Measurements from ENCODE around the gene ZNF592. TPM values are rescaled to one million over a fixed set of nuclear protein-coding genes. Genes with fewer than 3 reads are reported as not detected.

ZNF592 gene
- total and polyA plus RNA-seq, 9 of the 15 experiments (the other 6 are each of a cell fraction or from before 2014, with no cell fraction given), result 0.88 to 23.8 (median 7.4) TPM

DNA sequence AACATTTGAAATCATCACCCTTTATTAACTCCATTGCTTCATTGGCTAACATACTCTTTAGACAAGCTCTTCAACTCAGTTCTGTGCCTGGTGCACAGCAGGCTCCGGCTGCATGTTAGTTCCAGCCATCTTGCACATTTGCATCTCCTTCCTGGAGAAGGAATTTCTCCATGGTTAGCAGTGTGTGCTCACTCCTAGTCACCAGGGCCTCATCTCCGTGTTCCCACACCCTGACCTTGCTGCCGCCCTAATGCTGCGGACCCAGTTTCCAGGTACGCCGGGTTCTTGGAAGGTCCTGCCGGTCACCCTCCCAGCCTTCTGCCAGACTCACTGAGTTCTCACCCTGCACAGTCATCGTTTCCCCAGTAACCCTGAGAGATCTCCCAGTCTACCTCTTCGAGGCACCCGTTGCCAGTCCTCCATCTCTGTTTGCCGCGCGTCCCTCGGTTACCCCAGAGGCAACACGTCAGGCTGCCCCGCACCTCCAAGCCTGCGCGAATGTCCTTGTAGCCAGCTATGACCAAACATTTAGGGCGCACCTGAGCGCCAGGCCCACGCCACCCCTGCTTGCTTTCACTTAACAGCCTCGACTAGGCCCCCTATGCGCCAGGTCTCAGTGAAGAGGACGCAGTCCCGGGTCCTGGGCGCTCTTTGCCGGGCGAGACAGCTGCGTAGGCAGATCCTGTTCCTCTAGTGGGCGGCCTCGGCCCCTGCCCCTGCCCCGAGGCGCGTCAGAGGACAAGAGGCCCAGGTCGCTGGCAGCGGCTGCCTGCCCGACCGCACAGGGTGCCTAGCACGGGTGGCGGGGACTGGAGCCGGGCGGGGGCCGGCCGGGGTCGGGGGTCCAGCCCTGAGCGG is 747 bp upstream of the ZNF592 start (continued):
- no peak for TF ChIP-seq CBX3 (IDR thresholded peaks at IDR 0.05; ENCODE audit: borderline replicate concordance in 1 of 2, low read length in 2 of 2)
- TF ChIP-seq, protein P1, sequence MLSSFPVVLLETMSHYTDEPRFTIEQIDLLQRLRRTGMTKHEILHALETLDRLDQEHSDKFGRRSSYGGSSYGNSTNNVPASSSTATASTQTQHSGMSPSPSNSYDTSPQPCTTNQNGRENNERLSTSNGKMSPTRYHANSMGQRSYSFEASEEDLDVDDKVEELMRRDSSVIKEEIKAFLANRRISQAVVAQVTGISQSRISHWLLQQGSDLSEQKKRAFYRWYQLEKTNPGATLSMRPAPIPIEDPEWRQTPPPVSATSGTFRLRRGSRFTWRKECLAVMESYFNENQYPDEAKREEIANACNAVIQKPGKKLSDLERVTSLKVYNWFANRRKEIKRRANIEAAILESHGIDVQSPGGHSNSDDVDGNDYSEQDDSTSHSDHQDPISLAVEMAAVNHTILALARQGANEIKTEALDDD (IDR thresholded peaks at IDR 0.05), result no peak
- no peak for TF ChIP-seq TGIF2 (CRISPR knock-in tag; IDR thresholded peaks at IDR 0.05)
- TF ChIP-seq, protein P2, sequence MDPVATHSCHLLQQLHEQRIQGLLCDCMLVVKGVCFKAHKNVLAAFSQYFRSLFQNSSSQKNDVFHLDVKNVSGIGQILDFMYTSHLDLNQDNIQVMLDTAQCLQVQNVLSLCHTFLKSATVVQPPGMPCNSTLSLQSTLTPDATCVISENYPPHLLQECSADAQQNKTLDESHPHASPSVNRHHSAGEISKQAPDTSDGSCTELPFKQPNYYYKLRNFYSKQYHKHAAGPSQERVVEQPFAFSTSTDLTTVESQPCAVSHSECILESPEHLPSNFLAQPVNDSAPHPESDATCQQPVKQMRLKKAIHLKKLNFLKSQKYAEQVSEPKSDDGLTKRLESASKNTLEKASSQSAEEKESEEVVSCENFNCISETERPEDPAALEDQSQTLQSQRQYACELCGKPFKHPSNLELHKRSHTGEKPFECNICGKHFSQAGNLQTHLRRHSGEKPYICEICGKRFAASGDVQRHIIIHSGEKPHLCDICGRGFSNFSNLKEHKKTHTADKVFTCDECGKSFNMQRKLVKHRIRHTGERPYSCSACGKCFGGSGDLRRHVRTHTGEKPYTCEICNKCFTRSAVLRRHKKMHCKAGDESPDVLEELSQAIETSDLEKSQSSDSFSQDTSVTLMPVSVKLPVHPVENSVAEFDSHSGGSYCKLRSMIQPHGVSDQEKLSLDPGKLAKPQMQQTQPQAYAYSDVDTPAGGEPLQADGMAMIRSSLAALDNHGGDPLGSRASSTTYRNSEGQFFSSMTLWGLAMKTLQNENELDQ (CRISPR knock-in tag; IDR thresholded peaks at IDR 0.05; ENCODE audit: borderline replicate concordance), result no peak
- TF ChIP-seq ZNF507 (tag; conservative IDR thresholded peaks at IDR 0.05), result no peak
- TF ChIP-seq ZFP30 (CRISPR knock-in tag; IDR thresholded peaks at IDR 0.05; ENCODE audit: borderline replicate concordance), result no peak
- TF ChIP-seq EP300 (IDR thresholded peaks at IDR 0.05; ENCODE audit: low read length), result no peak
- TF ChIP-seq ZBTB1 (CRISPR knock-in tag; IDR thresholded peaks at IDR 0.05; ENCODE audit: borderline replicate concordance, low read depth), result no peak
- peak; percentile 62 for TF ChIP-seq C11orf30 (IDR thresholded peaks at IDR 0.05; ENCODE audit: low read depth)
- no peak for TF ChIP-seq ZNF3 (CRISPR knock-in tag; IDR thresholded peaks at IDR 0.05)
- no peak for TF ChIP-seq MXI1 (IDR thresholded peaks at IDR 0.05; ENCODE audit: low read depth, low read length)
- no peak for TF ChIP-seq PYGO2 (tag; IDR thresholded peaks at IDR 0.05)
- TF ChIP-seq SIN3A (IDR thresholded peaks at IDR 0.05; ENCODE audit: borderline replicate concordance in 2 of 2, control insufficient read depth in 1 of 2, low read depth in 2 of 2, low read length in 2 of 2), result 0 out of 4 replicates have a peak, but pooled peaks have one; percentile 16 to 23
- TF ChIP-seq, protein P3, sequence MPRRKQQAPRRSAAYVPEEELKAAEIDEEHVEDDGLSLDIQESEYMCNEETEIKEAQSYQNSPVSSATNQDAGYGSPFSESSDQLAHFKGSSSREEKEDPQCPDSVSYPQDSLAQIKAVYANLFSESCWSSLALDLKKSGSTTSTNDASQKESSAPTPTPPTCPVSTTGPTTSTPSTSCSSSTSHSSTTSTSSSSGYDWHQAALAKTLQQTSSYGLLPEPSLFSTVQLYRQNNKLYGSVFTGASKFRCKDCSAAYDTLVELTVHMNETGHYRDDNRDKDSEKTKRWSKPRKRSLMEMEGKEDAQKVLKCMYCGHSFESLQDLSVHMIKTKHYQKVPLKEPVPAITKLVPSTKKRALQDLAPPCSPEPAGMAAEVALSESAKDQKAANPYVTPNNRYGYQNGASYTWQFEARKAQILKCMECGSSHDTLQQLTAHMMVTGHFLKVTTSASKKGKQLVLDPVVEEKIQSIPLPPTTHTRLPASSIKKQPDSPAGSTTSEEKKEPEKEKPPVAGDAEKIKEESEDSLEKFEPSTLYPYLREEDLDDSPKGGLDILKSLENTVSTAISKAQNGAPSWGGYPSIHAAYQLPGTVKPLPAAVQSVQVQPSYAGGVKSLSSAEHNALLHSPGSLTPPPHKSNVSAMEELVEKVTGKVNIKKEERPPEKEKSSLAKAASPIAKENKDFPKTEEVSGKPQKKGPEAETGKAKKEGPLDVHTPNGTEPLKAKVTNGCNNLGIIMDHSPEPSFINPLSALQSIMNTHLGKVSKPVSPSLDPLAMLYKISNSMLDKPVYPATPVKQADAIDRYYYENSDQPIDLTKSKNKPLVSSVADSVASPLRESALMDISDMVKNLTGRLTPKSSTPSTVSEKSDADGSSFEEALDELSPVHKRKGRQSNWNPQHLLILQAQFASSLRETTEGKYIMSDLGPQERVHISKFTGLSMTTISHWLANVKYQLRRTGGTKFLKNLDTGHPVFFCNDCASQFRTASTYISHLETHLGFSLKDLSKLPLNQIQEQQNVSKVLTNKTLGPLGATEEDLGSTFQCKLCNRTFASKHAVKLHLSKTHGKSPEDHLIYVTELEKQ (CRISPR knock-in tag; IDR thresholded peaks at IDR 0.05), result no peak
- peak; percentile 70 for TF ChIP-seq EGR1 (conservative IDR thresholded peaks at IDR 0.05)
- TF ChIP-seq, protein P4, sequence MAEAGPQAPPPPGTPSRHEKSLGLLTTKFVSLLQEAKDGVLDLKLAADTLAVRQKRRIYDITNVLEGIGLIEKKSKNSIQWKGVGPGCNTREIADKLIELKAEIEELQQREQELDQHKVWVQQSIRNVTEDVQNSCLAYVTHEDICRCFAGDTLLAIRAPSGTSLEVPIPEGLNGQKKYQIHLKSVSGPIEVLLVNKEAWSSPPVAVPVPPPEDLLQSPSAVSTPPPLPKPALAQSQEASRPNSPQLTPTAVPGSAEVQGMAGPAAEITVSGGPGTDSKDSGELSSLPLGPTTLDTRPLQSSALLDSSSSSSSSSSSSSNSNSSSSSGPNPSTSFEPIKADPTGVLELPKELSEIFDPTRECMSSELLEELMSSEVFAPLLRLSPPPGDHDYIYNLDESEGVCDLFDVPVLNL (CRISPR knock-in tag; IDR thresholded peaks at IDR 0.05; ENCODE audit: low read depth), result no peak

Measured in K562 (cell line).